HG02981 (cell line): Measurements from ENCODE around the gene CCSER1.
"Not testable (repeated sequence)": the region's sequence is repeated elsewhere in the genome, so short reads cannot be mapped to it uniquely, and the experiment has no call there.

Experiments
- ATAC-seq: cut with Tn5 transposase; IDR thresholded peaks from one replicate; pipeline ENCODE4 v1.9.1; 2021; ENCODE audit warnings: mild to moderate bottlenecking, moderate library complexity; ENCODE audit not compliant: unreplicated experiment

The CCSER1 gene

GRCh38 chr4:90425893-90426292 lies 298.7 kb downstream of the CCSER1 start:
- no peak for ATAC-seq

GRCh38 chr4:90438522-90438921 lies 311.3 kb downstream of the CCSER1 start:
- no peak for ATAC-seq

- no peak for ATAC-seq
Measured at GRCh38 chr4:90441770-90442169, 314.6 kb downstream of the CCSER1 start.

- no peak for ATAC-seq
Measured at GRCh38 chr4:90442619-90443018, 315.4 kb downstream of the CCSER1 start.

- no peak for ATAC-seq
Measured at GRCh38 chr4:90443231-90443630, 316.0 kb downstream of the CCSER1 start.

- ATAC-seq: no peak
Measured at GRCh38 chr4:90444904-90445303, 317.7 kb downstream of the CCSER1 start.

GRCh38 chr4:90445380-90445779 lies 318.2 kb downstream of the CCSER1 start:
- no peak for ATAC-seq

GRCh38 chr4:90449626-90450025 lies 322.4 kb downstream of the CCSER1 start:
- ATAC-seq: no peak

GRCh38 chr4:90456891-90457290 lies 329.7 kb downstream of the CCSER1 start:
- ATAC-seq: no peak

GRCh38 chr4:90457817-90458216 lies 330.6 kb downstream of the CCSER1 start:
- ATAC-seq: no peak

GRCh38 chr4:90458576-90458975 lies 331.4 kb downstream of the CCSER1 start:
- no peak for ATAC-seq

- ATAC-seq: no peak
Measured at GRCh38 chr4:90474484-90474883, 347.3 kb downstream of the CCSER1 start.

- no peak for ATAC-seq
Measured at GRCh38 chr4:90476019-90476418, 348.8 kb downstream of the CCSER1 start.

GRCh38 chr4:90476586-90476985 lies 349.4 kb downstream of the CCSER1 start:
- no peak for ATAC-seq

- not testable (repeated sequence) for ATAC-seq
Measured at GRCh38 chr4:90484894-90485293, 357.7 kb downstream of the CCSER1 start.

GRCh38 chr4:90486346-90486745 lies 359.2 kb downstream of the CCSER1 start:
- ATAC-seq: no peak

GRCh38 chr4:90495211-90495610 lies 368.0 kb downstream of the CCSER1 start:
- ATAC-seq: no peak

- ATAC-seq: no peak
Measured at GRCh38 chr4:90495936-90496335, 368.7 kb downstream of the CCSER1 start.

GRCh38 chr4:90498175-90498574 lies 371.0 kb downstream of the CCSER1 start:
- ATAC-seq: no peak

- ATAC-seq: no peak
Measured at GRCh38 chr4:90503677-90504076, 376.5 kb downstream of the CCSER1 start.

GRCh38 chr4:90515191-90515590 lies 388.0 kb downstream of the CCSER1 start:
- ATAC-seq: no peak

GRCh38 chr4:90528551-90528950 lies 401.4 kb downstream of the CCSER1 start:
- no peak for ATAC-seq

- no peak for ATAC-seq
Measured at GRCh38 chr4:90536408-90536807, 409.2 kb downstream of the CCSER1 start.

GRCh38 chr4:90537491-90537890 lies 410.3 kb downstream of the CCSER1 start:
- no peak for ATAC-seq
